Lower leg skin (tissue), 3 donors: Measurements from ENCODE around the gene CENATAC.

ENCODE experiments used
- POLR2A ChIP-seq, 2 donors: fragments of 450-650 bp; IDR thresholded peaks; one replicate each; pipeline ENCODE4 v1.6.1; 2016 to 2017; ENCODE audit warnings: antibody characterized with exemption in 2 of 2, mild to moderate bottlenecking in 1 of 2, moderate library complexity in 1 of 2
- TF ChIP-seq, protein P1 (sequence below), 3 donors: fragments of 450-650 bp; IDR thresholded peaks; one replicate each; pipeline ENCODE4 v1.5.1; 2016; ENCODE audit warnings: antibody characterized with exemption in 3 of 3, mild to moderate bottlenecking in 3 of 3, moderate library complexity in 2 of 3

DNA sequence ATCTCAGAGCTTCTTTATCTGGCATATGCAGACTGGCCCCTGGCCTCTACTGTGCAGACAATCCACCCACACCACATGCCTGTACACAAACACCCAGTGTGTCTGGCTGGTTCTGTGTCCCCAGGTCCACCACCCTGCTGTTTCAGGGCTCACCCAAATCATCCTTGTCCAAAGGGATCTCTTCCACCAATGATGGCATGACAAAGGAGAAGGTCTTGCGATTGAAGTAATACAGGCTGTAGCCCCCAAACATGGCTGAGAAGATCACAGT lies 31.1 kb downstream of the CENATAC start:
- TF ChIP-seq, protein P1, sequence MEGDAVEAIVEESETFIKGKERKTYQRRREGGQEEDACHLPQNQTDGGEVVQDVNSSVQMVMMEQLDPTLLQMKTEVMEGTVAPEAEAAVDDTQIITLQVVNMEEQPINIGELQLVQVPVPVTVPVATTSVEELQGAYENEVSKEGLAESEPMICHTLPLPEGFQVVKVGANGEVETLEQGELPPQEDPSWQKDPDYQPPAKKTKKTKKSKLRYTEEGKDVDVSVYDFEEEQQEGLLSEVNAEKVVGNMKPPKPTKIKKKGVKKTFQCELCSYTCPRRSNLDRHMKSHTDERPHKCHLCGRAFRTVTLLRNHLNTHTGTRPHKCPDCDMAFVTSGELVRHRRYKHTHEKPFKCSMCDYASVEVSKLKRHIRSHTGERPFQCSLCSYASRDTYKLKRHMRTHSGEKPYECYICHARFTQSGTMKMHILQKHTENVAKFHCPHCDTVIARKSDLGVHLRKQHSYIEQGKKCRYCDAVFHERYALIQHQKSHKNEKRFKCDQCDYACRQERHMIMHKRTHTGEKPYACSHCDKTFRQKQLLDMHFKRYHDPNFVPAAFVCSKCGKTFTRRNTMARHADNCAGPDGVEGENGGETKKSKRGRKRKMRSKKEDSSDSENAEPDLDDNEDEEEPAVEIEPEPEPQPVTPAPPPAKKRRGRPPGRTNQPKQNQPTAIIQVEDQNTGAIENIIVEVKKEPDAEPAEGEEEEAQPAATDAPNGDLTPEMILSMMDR (IDR thresholded peaks at IDR 0.05) = no peak
- TF ChIP-seq POLR2A (IDR thresholded peaks at IDR 0.05) = no peak
